Coronary artery (tissue), 2 donors: ENCODE results near the gene CRIP3.

ENCODE experiments used
- DNase-seq: peaks from one replicate; pipeline ENCODE4 v3.0.0-alpha.2; 2017; ENCODE audit warnings: low spot score
- H3K27ac ChIP-seq, 2 donors: fragments of 200-600 bp; sonication (generic); one replicate each; pipeline ENCODE4 v1.5.1; 2016 to 2019
- H3K4me3 ChIP-seq: fragments of 200-600 bp; sonication (generic); 2 replicates; pipeline ENCODE4 v1.5.1; 2016; ENCODE audit warnings: mild to moderate bottlenecking, moderate library complexity
- TF ChIP-seq, protein P1 (sequence below): fragments of 200-600 bp; sonication (generic); IDR thresholded peaks from one replicate; pipeline ENCODE4 v1.5.1; 2019; ENCODE audit warnings: antibody characterized with exemption

The CRIP3 gene

DNA sequence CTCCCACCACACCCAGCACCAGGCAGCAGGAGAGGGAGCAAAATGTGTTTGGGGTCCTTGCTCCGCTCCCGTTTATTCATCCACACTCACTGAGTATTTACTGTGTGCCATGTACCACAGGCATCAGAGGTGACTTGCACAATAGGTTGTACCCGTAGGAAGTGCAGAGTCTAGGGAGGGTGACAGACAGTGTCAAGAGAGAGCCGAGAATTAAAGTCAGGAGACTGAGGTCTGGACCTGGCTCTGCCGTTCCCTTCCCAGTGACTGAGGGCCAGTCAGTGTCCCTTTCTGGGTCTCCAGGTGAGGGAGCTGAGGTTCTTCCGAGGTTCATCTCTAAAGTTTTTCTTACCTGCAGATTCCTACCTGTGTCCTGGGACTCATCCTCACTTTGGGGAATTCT is 43.1 kb downstream of the CRIP3 start:
- no peak overlapping the region for H3K27ac ChIP-seq

GRCh38 chr6:43264599-43265145 is 44.0 kb downstream of the CRIP3 start:
- Histone ChIP-seq H3K27ac (no peak overlapping the region), H3K4me3 (no peak overlapping the region)
- TF ChIP-seq, protein P1, sequence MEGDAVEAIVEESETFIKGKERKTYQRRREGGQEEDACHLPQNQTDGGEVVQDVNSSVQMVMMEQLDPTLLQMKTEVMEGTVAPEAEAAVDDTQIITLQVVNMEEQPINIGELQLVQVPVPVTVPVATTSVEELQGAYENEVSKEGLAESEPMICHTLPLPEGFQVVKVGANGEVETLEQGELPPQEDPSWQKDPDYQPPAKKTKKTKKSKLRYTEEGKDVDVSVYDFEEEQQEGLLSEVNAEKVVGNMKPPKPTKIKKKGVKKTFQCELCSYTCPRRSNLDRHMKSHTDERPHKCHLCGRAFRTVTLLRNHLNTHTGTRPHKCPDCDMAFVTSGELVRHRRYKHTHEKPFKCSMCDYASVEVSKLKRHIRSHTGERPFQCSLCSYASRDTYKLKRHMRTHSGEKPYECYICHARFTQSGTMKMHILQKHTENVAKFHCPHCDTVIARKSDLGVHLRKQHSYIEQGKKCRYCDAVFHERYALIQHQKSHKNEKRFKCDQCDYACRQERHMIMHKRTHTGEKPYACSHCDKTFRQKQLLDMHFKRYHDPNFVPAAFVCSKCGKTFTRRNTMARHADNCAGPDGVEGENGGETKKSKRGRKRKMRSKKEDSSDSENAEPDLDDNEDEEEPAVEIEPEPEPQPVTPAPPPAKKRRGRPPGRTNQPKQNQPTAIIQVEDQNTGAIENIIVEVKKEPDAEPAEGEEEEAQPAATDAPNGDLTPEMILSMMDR = no peak
- DNase-seq = no peak

More for the DNA sequence above, 43.1 kb downstream of the CRIP3 start:
- TF ChIP-seq, protein P1 = no peak
- no peak overlapping the region for H3K4me3 ChIP-seq
- no peak for DNase-seq

- Histone ChIP-seq H3K27ac (no peak overlapping the region), H3K4me3 (no peak overlapping the region)
- TF ChIP-seq, protein P1 = no peak
- no peak for DNase-seq
These were observed 45.1 kb downstream of the CRIP3 start for GRCh38 chr6:43263314-43264178.

DNA sequence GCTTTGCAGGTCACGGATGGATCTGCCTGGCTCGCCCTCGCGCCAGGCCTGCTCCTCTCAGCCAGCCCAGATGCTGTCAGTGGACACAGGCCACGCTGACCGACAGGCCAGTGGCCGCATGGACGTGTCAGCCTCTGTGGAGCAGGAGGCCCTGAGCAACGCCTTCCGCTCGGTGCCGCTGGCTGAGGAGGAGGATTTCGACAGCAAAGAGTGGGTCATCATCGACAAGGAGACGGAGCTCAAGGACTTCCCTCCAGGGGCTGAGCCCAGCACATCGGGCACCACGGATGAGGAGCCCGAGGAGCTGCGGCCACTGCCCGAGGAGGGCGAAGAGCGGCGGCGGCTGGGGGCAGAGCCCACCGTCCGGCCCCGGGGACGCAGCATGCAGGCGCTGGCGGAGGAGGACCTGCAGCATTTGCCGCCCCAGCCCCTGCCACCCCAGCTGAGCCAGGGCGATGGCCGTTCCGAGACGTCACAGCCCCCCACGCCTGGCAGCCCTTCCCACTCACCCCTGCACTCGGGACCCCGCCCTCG is 45.8 kb downstream of the CRIP3 start:
- no peak overlapping the region for H3K27ac ChIP-seq
- no peak overlapping the region for H3K4me3 ChIP-seq
- TF ChIP-seq, protein P1 = no peak
- DNase-seq = no peak

DNA sequence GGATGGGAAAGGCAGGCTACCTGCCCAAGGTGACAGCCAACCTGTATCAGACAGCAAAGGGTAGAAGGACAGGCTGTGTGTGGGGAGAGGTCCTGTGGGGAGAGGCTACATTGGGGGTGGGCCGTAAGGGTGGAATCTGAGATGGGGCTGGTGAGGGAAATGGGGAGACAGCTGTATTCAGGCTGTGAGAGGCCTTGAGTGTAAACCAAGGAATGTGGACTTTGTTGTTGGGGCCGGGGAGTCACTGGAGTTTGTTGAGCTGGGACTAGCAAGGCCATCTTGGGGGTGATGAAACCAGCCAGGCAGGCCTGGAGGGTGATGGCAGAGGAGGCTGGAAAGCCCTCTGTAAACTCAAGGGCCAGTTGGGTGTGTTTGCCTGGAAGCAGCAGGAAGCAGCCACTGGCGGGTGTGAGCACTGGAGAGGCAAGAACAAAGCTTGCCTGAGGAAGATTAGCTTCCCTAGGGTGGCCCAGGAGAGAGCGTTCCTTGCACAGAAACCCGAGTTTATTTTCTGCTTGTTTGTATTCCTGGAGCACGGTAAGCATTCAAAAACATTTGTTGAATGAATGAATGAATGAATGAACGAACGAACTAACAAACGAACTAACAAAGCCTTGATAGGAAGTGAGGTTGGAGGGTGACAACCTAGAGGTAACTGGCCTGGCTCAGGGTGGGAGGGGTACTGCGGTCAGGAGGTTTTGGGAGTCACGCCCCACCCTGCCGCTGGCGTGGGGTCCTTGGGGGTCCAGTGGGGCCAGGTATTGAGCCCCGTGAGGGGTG is 46.4 kb downstream of the CRIP3 start:
- no peak overlapping the region for H3K27ac ChIP-seq
- TF ChIP-seq, protein P1 = no peak
- H3K4me3 ChIP-seq = no peak overlapping the region
- no peak for DNase-seq

GRCh38 chr6:43261198-43261597 is 47.4 kb downstream of the CRIP3 start:
- TF ChIP-seq, protein P1 = no peak
- DNase-seq = no peak
- Histone ChIP-seq H3K4me3 (no peak overlapping the region), H3K27ac (no peak overlapping the region)
